SH-SY5Y (cell line): ENCODE measurements around the gene BCAT1.

Experiments used
- GATA2 ChIP-seq: IDR thresholded peaks from 2 replicates; pipeline ENCODE4 v1.6.1; 2011; ENCODE audit warnings: mild to moderate bottlenecking, low read depth, low read length
- GATA3 ChIP-seq: IDR thresholded peaks from 2 replicates; pipeline ENCODE4 v1.6.1; 2011; ENCODE audit warnings: low read depth, mild to moderate bottlenecking, low read length, moderate library complexity

DNA sequence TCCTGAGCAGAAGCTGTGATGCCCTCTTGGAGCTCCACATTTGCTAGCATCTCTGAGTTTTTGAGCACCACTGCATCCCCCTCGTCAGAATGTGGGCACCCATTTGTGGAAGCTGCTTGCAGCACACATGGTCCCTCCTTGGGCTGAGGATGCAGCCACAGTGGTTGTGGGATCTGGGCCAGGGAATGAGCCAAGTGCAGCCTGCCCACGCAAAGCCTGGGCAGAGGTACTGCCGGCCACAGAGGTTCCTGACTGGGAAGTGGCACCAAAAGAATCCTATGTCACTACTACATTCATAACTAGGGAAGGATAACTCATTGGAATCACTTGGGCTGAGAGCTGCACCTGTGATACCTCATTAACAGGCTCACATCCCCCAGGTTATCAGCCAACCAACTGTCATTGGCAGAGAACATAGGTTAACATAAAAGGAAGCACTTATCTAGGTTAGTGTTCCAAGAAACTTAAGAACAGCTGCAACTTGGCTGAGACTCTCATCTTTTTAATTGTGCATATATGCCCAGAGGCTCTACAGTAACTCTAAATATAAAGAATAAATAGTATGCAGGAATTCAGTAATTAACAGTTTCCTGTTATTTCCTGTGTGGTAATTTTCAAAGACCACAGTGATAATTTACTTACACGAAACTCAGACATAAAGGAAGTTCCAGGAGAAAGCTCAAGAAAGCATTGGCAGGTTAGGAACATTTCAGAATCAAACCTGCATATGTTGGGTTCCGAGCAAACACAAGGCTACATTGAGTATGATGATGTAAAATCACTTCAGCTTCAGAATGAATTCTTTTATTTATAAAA is 145.3 kb downstream of the BCAT1 start:
- TF ChIP-seq GATA3 = no peak
- TF ChIP-seq GATA2 = no peak
